Measurements from ENCODE around the gene COBL.

The COBL gene

GRCh38 chr7:50983850-50984249 is 332.8 kb downstream of the COBL start:
- no peak overlapping the region for H3K4me3 ChIP-seq (ENCODE audit: low read depth, low read length)
- H3K9ac ChIP-seq, result no peak overlapping the region
- no peak overlapping the region for H2AFZ ChIP-seq
- H3K27ac ChIP-seq, result no peak overlapping the region
- no peaks in the 10 kb centered on the region for H3K79me2 ChIP-seq
- no peaks in the 10 kb centered on the region for H3K9me3 ChIP-seq (ENCODE audit: control insufficient read depth, low read length)
- no peaks in the 10 kb centered on the region for H3K4me1 ChIP-seq
- H3K27me3 ChIP-seq (ENCODE audit: control insufficient read depth, insufficient read depth, low read length), result no peaks in the 10 kb centered on the region
- TF ChIP-seq, protein P1, sequence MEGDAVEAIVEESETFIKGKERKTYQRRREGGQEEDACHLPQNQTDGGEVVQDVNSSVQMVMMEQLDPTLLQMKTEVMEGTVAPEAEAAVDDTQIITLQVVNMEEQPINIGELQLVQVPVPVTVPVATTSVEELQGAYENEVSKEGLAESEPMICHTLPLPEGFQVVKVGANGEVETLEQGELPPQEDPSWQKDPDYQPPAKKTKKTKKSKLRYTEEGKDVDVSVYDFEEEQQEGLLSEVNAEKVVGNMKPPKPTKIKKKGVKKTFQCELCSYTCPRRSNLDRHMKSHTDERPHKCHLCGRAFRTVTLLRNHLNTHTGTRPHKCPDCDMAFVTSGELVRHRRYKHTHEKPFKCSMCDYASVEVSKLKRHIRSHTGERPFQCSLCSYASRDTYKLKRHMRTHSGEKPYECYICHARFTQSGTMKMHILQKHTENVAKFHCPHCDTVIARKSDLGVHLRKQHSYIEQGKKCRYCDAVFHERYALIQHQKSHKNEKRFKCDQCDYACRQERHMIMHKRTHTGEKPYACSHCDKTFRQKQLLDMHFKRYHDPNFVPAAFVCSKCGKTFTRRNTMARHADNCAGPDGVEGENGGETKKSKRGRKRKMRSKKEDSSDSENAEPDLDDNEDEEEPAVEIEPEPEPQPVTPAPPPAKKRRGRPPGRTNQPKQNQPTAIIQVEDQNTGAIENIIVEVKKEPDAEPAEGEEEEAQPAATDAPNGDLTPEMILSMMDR (IDR thresholded peaks at IDR 0.05), result no peak
- H3K36me3 ChIP-seq (ENCODE audit: control insufficient read depth, insufficient read depth, low read length), result no peaks in the 10 kb centered on the region
- H3K4me2 ChIP-seq (ENCODE audit: low read length), result no peak overlapping the region

- Histone ChIP-seq H2AFZ (no peak overlapping the region), H3K4me3 (ENCODE audit: low read depth, low read length) (no peak overlapping the region), H3K4me2 (ENCODE audit: low read length) (no peak overlapping the region), H3K36me3 (ENCODE audit: control insufficient read depth, insufficient read depth, low read length) (no peaks in the 10 kb centered on the region), H3K9me3 (ENCODE audit: control insufficient read depth, low read length) (no peaks in the 10 kb centered on the region), H3K4me1 (no peaks in the 10 kb centered on the region), H3K9ac (no peak overlapping the region), H3K79me2 (no peaks in the 10 kb centered on the region), H3K27me3 (ENCODE audit: control insufficient read depth, insufficient read depth, low read length) (no peaks in the 10 kb centered on the region), H3K27ac (no peak overlapping the region)
- TF ChIP-seq, protein P1 (IDR thresholded peaks at IDR 0.05), result no peak
Observed at GRCh38 chr7:50982626-50983025, 334.0 kb downstream of the COBL start.

- Histone ChIP-seq H3K36me3 (ENCODE audit: control insufficient read depth, insufficient read depth, low read length) (no peaks in the 10 kb centered on the region), H3K9ac (no peak overlapping the region), H2AFZ (no peak overlapping the region), H3K4me2 (ENCODE audit: low read length) (no peak overlapping the region), H3K4me3 (ENCODE audit: low read depth, low read length) (no peak overlapping the region), H3K4me1 (no peaks in the 10 kb centered on the region), H3K27ac (no peak overlapping the region), H3K9me3 (ENCODE audit: control insufficient read depth, low read length) (no peaks in the 10 kb centered on the region), H3K27me3 (ENCODE audit: control insufficient read depth, insufficient read depth, low read length) (no peaks in the 10 kb centered on the region), H3K79me2 (no peaks in the 10 kb centered on the region)
- TF ChIP-seq, protein P1 (IDR thresholded peaks at IDR 0.05), result no peak
Observed at GRCh38 chr7:50981743-50982142, 334.9 kb downstream of the COBL start.

GRCh38 chr7:50980411-50980810 is 336.2 kb downstream of the COBL start:
- Histone ChIP-seq H3K36me3 (ENCODE audit: control insufficient read depth, insufficient read depth, low read length) (no peaks in the 10 kb centered on the region), H3K9me3 (ENCODE audit: control insufficient read depth, low read length) (no peaks in the 10 kb centered on the region), H2AFZ (no peak overlapping the region), H3K27me3 (ENCODE audit: control insufficient read depth, insufficient read depth, low read length) (no peaks in the 10 kb centered on the region), H3K4me3 (ENCODE audit: low read depth, low read length) (no peak overlapping the region), H3K27ac (no peak overlapping the region), H3K79me2 (no peaks in the 10 kb centered on the region), H3K4me1 (no peaks in the 10 kb centered on the region), H3K9ac (no peak overlapping the region), H3K4me2 (ENCODE audit: low read length) (no peak overlapping the region)
- TF ChIP-seq, protein P1 (IDR thresholded peaks at IDR 0.05), result no peak

DNA sequence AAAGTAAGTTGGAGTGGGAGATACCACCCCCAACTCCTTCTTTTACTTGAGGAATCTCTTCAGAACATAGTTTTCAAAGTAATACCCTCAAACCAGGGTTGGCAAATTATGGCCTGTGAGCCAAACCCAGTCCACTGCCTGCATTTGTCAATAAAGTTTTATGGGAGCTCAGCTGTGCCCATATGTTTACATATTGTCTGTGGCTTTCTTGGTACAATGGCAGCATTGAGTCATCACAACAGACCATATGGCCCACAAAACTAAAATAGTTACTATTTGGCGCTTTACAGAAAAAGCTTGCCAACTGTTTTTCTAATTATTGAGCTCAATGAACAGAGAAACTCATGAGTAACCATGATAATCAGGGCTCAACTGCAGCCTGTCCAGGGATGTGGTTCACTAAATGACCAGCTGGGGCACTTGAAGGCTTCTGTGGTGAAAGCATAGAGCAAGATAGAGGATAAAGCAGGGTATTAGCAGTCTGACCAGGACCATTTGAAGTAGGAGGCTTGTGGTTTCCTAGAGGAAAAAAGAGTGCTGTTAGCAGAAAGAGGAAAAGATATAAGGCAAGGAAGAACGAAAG is 337.9 kb downstream of the COBL start:
- no peaks in the 10 kb centered on the region for H3K79me2 ChIP-seq
- H3K27me3 ChIP-seq (ENCODE audit: control insufficient read depth, insufficient read depth, low read length), result no peaks in the 10 kb centered on the region
- H3K4me2 ChIP-seq (ENCODE audit: low read length), result no peak overlapping the region
- H3K9ac ChIP-seq, result no peak overlapping the region
- no peaks in the 10 kb centered on the region for H3K4me1 ChIP-seq
- no peaks in the 10 kb centered on the region for H3K36me3 ChIP-seq (ENCODE audit: control insufficient read depth, insufficient read depth, low read length)
- no peak overlapping the region for H3K4me3 ChIP-seq (ENCODE audit: low read depth, low read length)
- H2AFZ ChIP-seq, result no peak overlapping the region
- no peaks in the 10 kb centered on the region for H3K9me3 ChIP-seq (ENCODE audit: control insufficient read depth, low read length)
- TF ChIP-seq, protein P1 (IDR thresholded peaks at IDR 0.05), result no peak
- H3K27ac ChIP-seq, result no peak overlapping the region
